ENCODE data around the gene MEI1. TPM values are rescaled to one million over a fixed set of nuclear protein-coding genes. Genes with fewer than 3 reads are reported as not detected.
A peak's percentile ranks its signal among the peaks of the same experiment; 100 is the strongest.

Gene MEI1
- total RNA-seq, 1 experiment from 2014 or later = 0.35 TPM

DNA sequence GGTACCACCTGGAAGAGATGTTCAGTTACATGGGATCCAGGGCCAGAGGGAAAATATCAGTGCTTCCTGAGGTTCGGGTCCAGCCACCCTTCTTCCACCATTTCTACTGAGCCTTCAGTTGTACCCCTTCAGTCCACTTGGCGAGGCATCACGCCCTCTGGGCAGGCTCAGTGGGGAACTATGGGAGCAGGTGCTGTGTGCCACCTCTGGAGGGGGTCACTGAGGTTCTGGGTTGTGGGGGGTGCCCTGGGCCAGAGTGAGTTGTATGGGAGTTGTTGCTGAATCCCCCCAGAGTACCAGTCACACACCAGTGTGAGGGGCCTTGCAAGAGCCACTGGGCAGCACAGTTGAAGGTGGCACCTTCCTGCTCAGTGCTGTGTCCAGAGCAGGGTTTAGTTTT is 130.9 kb downstream of the MEI1 start:
- H3K9me3 Mint-ChIP-seq = no peaks in the 10 kb centered on the region
- TF ChIP-seq ZNF416 (CRISPR knock-in tag; IDR thresholded peaks at IDR 0.05) = no peak
- TF ChIP-seq ZNF138 (CRISPR knock-in tag; conservative IDR thresholded peaks at IDR 0.05) = no peak
- TF ChIP-seq, protein P1, sequence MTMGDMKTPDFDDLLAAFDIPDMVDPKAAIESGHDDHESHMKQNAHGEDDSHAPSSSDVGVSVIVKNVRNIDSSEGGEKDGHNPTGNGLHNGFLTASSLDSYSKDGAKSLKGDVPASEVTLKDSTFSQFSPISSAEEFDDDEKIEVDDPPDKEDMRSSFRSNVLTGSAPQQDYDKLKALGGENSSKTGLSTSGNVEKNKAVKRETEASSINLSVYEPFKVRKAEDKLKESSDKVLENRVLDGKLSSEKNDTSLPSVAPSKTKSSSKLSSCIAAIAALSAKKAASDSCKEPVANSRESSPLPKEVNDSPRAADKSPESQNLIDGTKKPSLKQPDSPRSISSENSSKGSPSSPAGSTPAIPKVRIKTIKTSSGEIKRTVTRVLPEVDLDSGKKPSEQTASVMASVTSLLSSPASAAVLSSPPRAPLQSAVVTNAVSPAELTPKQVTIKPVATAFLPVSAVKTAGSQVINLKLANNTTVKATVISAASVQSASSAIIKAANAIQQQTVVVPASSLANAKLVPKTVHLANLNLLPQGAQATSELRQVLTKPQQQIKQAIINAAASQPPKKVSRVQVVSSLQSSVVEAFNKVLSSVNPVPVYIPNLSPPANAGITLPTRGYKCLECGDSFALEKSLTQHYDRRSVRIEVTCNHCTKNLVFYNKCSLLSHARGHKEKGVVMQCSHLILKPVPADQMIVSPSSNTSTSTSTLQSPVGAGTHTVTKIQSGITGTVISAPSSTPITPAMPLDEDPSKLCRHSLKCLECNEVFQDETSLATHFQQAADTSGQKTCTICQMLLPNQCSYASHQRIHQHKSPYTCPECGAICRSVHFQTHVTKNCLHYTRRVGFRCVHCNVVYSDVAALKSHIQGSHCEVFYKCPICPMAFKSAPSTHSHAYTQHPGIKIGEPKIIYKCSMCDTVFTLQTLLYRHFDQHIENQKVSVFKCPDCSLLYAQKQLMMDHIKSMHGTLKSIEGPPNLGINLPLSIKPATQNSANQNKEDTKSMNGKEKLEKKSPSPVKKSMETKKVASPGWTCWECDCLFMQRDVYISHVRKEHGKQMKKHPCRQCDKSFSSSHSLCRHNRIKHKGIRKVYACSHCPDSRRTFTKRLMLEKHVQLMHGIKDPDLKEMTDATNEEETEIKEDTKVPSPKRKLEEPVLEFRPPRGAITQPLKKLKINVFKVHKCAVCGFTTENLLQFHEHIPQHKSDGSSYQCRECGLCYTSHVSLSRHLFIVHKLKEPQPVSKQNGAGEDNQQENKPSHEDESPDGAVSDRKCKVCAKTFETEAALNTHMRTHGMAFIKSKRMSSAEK (CRISPR knock-in tag; IDR thresholded peaks at IDR 0.05; ENCODE audit: borderline replicate concordance) = no peak
- TF ChIP-seq GABPB1 (CRISPR knock-in tag; IDR thresholded peaks at IDR 0.05) = no peak
- TF ChIP-seq NFE2L1 (CRISPR knock-in tag; IDR thresholded peaks at IDR 0.05) = no peak
- TF ChIP-seq SP1 (CRISPR knock-in tag; conservative IDR thresholded peaks at IDR 0.05) = no peak
- no peak for TF ChIP-seq MXD4 (CRISPR knock-in tag; IDR thresholded peaks at IDR 0.05; ENCODE audit: borderline replicate concordance)
- TF ChIP-seq, protein P2, sequence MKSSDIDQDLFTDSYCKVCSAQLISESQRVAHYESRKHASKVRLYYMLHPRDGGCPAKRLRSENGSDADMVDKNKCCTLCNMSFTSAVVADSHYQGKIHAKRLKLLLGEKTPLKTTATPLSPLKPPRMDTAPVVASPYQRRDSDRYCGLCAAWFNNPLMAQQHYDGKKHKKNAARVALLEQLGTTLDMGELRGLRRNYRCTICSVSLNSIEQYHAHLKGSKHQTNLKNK (CRISPR knock-in tag; IDR thresholded peaks at IDR 0.05) = no peak
- TF ChIP-seq, protein P3, sequence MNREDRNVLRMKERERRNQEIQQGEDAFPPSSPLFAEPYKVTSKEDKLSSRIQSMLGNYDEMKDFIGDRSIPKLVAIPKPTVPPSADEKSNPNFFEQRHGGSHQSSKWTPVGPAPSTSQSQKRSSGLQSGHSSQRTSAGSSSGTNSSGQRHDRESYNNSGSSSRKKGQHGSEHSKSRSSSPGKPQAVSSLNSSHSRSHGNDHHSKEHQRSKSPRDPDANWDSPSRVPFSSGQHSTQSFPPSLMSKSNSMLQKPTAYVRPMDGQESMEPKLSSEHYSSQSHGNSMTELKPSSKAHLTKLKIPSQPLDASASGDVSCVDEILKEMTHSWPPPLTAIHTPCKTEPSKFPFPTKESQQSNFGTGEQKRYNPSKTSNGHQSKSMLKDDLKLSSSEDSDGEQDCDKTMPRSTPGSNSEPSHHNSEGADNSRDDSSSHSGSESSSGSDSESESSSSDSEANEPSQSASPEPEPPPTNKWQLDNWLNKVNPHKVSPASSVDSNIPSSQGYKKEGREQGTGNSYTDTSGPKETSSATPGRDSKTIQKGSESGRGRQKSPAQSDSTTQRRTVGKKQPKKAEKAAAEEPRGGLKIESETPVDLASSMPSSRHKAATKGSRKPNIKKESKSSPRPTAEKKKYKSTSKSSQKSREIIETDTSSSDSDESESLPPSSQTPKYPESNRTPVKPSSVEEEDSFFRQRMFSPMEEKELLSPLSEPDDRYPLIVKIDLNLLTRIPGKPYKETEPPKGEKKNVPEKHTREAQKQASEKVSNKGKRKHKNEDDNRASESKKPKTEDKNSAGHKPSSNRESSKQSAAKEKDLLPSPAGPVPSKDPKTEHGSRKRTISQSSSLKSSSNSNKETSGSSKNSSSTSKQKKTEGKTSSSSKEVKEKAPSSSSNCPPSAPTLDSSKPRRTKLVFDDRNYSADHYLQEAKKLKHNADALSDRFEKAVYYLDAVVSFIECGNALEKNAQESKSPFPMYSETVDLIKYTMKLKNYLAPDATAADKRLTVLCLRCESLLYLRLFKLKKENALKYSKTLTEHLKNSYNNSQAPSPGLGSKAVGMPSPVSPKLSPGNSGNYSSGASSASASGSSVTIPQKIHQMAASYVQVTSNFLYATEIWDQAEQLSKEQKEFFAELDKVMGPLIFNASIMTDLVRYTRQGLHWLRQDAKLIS (CRISPR knock-in tag; IDR thresholded peaks at IDR 0.05; ENCODE audit: borderline replicate concordance) = no peak
- TF ChIP-seq ZNF423 (CRISPR knock-in tag; IDR thresholded peaks at IDR 0.05) = no peak
- no peak for TF ChIP-seq TEAD4 (CRISPR knock-in tag; IDR thresholded peaks at IDR 0.05)
- TF ChIP-seq CBFB (CRISPR knock-in tag; IDR thresholded peaks at IDR 0.05; ENCODE audit: low read depth) = no peak
- no peak for TF ChIP-seq TEAD1 (CRISPR knock-in tag; IDR thresholded peaks at IDR 0.05)
- no peak for TF ChIP-seq ETV6 (CRISPR knock-in tag; IDR thresholded peaks at IDR 0.05)
- no peak for TF ChIP-seq IRF2 (CRISPR knock-in tag; IDR thresholded peaks at IDR 0.05; ENCODE audit: borderline replicate concordance, low read depth)
- no peak for TF ChIP-seq ZNF671 (CRISPR knock-in tag; IDR thresholded peaks at IDR 0.05)
- TF ChIP-seq ZNF219 (CRISPR knock-in tag; IDR thresholded peaks at IDR 0.05; ENCODE audit: borderline replicate concordance) = no peak
- no peak for TF ChIP-seq ZNF121 (CRISPR knock-in tag; IDR thresholded peaks at IDR 0.05)
- TF ChIP-seq EMX1 (CRISPR knock-in tag; IDR thresholded peaks at IDR 0.05) = no peak
- TF ChIP-seq, protein P4, sequence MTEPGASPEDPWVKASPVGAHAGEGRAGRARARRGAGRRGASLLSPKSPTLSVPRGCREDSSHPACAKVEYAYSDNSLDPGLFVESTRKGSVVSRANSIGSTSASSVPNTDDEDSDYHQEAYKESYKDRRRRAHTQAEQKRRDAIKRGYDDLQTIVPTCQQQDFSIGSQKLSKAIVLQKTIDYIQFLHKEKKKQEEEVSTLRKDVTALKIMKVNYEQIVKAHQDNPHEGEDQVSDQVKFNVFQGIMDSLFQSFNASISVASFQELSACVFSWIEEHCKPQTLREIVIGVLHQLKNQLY (CRISPR knock-in tag; IDR thresholded peaks at IDR 0.05) = no peak
- DNase-seq (ENCODE audit: low spot score) = peak; percentile 20
- peaks cover 4% of the 10 kb centered on the region for H3K36me3 Mint-ChIP-seq
- ChIA-PET CTCF (interaction anchor here (2.1 to 7.8 kb wide), 2 partner anchors 84 to 133 kb away, joined by 6 to 59 read pairs; no protein-coding TSS in a partner anchor), POLR2A (no interaction called here)
- H3K27ac Mint-ChIP-seq = peak overlapping the region; percentile 57
- no peaks in the 10 kb centered on the region for H3K27me3 Mint-ChIP-seq (ENCODE audit: low read depth)
- no peak for ATAC-seq
- H3K4me3 Mint-ChIP-seq = no peak overlapping the region
- H3K4me1 Mint-ChIP-seq = peaks cover 44% of the 10 kb centered on the region

Measured in WTC11 (cell line).